BE2C (cell line): ENCODE measurements around the gene GMEB1.
"Not testable (repeated sequence)": the region's sequence is repeated elsewhere in the genome, so short reads cannot be mapped to it uniquely, and the experiment has no call there.

Source experiments
- DNase-seq: peaks from one replicate; pipeline ENCODE4 v3.0.0-alpha.2; 2020
- H3K27me3 ChIP-seq: fragments of 250-450 bp; sonication (Bioruptor Pico); 2 replicates; pipeline ENCODE4 v1.5.1; 2020; ENCODE audit warnings: mild to moderate bottlenecking
- H3K36me3 ChIP-seq: fragments of 250-450 bp; sonication (Bioruptor Pico); 2 replicates; pipeline ENCODE4 v1.5.1; 2020; ENCODE audit warnings: mild to moderate bottlenecking
- H3K4me1 ChIP-seq: fragments of 250-450 bp; sonication (Bioruptor Pico); 2 replicates; pipeline ENCODE4 v1.5.1; 2020
- H3K4me3 ChIP-seq: 2 replicates; pipeline ENCODE4 v1.5.1; 2011; ENCODE audit warnings: low read depth, low read length
- H3K9me3 ChIP-seq: fragments of 250-450 bp; sonication (Bioruptor Pico); 2 replicates; pipeline ENCODE4 v1.5.1; 2020
- TF ChIP-seq, protein P1 (sequence below): IDR thresholded peaks from 2 replicates; pipeline ENCODE4 v1.5.1; 2012; ENCODE audit warnings: mild to moderate bottlenecking, low read depth, low read length

GMEB1 gene

DNA sequence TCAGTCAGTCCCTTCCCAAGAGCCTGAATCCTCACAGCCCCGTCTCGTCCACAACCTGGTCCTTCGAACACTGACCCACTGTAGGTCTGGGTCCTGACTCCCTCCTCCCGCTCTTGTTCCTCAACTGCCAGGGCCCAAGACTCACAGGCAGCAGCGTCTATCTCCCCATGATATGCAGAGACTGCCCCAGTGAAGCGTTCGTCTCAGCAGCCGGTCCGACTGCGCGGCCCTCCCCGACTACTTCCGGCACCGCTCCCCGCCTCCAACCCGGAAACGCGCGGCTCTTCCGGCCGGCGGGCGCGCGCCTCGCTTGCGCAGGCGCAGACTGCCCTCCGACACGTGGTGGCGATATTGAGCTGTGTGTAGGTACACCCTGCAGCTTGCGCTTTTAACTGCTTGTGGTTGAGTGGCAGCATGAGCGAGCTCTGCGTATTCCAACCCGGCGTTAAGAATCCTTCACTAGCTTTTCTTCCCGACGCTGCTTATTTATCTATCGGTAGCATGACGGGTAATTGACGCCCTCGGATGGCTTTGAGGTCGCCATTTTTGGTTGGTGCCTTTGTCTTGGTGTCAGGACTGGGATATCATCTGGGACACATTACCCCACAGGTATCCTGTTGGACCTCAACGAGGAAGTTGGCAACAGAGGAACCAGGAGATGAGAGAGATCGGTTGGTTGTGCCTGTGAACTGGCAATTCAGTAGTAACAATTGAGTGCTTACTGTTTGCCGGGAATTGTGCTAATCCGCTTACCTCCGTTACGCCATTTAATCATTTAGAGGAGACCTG is 25.5 kb upstream of the GMEB1 start, which contains the start of gene TAF12:
TAF12 (minus strand) TSS at position 221 of the 789 bp plus-strand sequence. CDS start 20,986 bp downstream, outside the sequence.
- Histone ChIP-seq H3K36me3 (no peaks in the 10 kb centered on the region; the same call in 1 of the 2 replicates), H3K4me3 (peak within 1 kb of the TSS; percentile 88), H3K9me3 (no peaks in the 10 kb centered on the region), H3K27me3 (no peaks in the 10 kb centered on the region), H3K4me1 (0 out of 2 replicates have a peak, but pooled peaks cover 4% of the 10 kb centered on the region)
- peak; percentile 88 for DNase-seq
- TF ChIP-seq, protein P1, sequence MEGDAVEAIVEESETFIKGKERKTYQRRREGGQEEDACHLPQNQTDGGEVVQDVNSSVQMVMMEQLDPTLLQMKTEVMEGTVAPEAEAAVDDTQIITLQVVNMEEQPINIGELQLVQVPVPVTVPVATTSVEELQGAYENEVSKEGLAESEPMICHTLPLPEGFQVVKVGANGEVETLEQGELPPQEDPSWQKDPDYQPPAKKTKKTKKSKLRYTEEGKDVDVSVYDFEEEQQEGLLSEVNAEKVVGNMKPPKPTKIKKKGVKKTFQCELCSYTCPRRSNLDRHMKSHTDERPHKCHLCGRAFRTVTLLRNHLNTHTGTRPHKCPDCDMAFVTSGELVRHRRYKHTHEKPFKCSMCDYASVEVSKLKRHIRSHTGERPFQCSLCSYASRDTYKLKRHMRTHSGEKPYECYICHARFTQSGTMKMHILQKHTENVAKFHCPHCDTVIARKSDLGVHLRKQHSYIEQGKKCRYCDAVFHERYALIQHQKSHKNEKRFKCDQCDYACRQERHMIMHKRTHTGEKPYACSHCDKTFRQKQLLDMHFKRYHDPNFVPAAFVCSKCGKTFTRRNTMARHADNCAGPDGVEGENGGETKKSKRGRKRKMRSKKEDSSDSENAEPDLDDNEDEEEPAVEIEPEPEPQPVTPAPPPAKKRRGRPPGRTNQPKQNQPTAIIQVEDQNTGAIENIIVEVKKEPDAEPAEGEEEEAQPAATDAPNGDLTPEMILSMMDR = 0 out of 2 replicates have a peak, but pooled peaks have one; percentile 22

DNA sequence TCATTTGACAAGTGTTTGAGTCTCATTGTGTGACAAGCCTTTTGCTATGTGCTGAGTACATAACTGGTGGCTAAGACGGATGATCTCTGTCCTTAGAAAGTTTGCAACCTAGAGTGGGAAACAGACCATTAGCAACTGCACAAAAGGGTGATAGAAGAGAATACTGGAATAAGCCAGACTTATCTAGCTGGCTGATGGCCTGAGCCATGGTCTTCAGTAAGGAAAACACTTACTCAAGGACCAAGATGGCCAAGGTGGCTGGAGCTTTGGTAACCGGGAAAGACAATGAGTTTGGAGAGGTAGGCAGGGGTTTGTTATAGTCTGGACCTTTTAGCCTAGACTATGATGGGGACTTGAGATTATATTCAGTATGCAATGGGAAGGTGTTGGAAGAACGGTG is 24.1 kb upstream of the GMEB1 start:
- TF ChIP-seq, protein P1 = no peak
- Histone ChIP-seq H3K36me3 (no peaks in the 10 kb centered on the region; the same call in 1 of the 2 replicates), H3K27me3 (no peaks in the 10 kb centered on the region), H3K4me3 (no peak overlapping the region), H3K9me3 (no peaks in the 10 kb centered on the region), H3K4me1 (0 out of 2 replicates have a peak, but pooled peaks cover 4% of the 10 kb centered on the region)
- no peak for DNase-seq

DNA sequence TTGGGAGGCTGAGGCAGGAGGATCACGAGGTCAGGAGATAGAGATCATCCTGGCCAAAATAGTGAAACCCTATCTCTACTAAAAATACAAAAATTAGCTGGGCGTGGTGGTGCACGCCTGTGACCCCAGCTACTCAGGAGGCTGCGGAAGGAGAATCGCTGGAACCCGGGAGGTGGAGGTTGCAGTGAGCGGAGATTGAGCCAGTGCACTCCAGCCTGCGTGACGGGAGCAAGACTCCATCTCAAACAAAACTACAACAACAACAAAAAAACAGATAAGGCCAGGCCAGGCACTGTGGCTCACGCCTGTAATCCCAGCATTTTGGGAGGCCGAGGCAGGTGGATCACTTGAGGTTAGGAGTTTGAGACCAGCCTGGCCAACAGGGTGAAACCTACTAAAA is 23.2 kb upstream of the GMEB1 start:
- not testable (repeated sequence) for H3K36me3 ChIP-seq, H3K27me3 ChIP-seq, H3K4me3 ChIP-seq, H3K9me3 ChIP-seq, DNase-seq, H3K4me1 ChIP-seq

DNA sequence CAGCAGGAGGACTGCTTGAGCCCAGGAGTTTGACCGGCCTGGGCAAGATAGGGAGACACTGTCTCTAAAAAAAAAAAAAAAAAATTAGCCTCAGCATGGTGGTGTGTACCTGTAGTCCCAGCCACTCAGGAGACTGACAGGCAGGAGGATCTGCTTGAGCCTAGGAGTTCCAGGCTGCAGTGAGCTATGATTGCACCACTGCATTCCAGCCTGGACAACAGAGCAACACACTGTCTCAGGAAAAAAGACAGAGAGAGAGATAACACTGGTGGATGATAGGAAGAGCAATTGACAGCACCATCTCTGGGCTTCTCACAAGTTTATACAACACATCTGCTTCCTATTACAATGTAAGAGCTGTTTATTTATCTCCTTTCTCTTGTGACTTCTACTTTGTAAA is 22.5 kb upstream of the GMEB1 start:
- Histone ChIP-seq H3K36me3 (no peaks in the 10 kb centered on the region; the same call in 1 of the 2 replicates), H3K27me3 (no peaks in the 10 kb centered on the region), H3K4me1 (0 out of 2 replicates have a peak, but pooled peaks cover 4% of the 10 kb centered on the region), H3K4me3 (no peak overlapping the region), H3K9me3 (no peaks in the 10 kb centered on the region)
- no peak for DNase-seq
- TF ChIP-seq, protein P1 = no peak

DNA sequence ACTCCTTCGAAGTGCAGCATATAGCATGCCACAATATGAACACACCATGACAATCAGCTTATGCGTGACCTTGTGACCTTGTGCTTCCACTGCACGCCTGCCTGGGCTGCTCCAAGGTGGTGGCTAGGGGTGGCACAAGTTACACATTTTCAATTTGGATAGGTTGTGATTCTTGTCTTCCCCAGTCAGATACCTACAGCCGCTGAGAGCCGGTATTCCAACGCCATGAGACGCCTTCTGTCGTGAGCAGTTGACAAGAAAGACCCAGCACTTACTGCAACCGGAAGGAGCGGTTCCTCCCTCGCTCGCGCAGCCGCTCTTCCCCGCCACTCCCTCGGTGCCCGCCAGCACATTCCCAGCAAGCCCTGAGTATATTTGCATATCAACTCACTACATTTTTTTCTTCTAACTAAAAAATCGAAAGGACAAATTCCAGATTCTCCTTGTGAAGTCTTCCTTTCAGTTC is 20.5 kb upstream of the GMEB1 start:
- Histone ChIP-seq H3K4me1 (0 out of 2 replicates have a peak, but pooled peaks cover 4% of the 10 kb centered on the region), H3K36me3 (no peaks in the 10 kb centered on the region), H3K27me3 (no peaks in the 10 kb centered on the region), H3K9me3 (no peaks in the 10 kb centered on the region), H3K4me3 (peak overlapping the region; percentile 46)
- TF ChIP-seq, protein P1 = no peak
- peak; percentile 86 for DNase-seq

DNA sequence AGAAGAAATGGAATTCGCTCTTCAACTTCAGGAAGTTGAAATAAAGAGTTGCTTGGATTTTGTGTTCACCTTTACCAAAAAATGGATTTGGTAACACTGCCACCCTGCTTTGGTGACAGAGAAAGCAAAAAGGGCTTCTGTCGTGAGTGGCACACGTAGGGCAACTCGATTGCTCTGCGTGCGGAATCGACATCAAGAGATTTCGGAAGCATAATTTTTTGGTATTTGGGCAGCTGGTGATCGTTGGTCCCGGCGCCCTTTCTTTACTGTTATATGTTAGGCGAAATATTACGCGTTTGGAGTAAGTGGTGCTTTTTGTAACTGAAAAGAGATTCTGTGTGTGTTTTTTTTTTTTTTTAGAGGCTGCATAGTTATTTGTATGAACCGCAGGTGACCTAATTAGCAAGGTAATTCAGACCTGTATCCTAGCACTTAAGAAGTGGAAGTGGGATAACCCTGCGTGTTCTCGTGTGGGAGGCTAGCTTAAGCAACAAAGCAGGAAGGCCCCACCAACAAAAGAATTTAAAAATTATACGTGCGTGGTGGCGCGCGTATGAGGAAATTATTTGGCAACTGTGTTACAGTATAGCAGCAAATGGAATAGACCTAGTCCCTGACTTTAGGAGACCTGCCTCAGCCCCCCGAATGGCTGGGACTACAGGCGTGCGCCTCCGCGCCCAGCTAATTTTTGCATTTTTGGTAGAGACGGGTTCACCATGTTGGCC is 19.9 kb upstream of the GMEB1 start, which contains the start of gene RNU11:
RNU11 (plus strand) TSS at position 127 of the 725 bp plus-strand sequence.
- TF ChIP-seq, protein P1 = no peak
- 0 out of 2 replicates have a peak, but pooled peaks cover 4% of the 10 kb centered on the region for H3K4me1 ChIP-seq
- H3K4me3 ChIP-seq = peak within 1 kb of the TSS; percentile 46
- DNase-seq = peak; percentile 81
- no peaks in the 10 kb centered on the region for H3K27me3 ChIP-seq
- H3K9me3 ChIP-seq = no peaks in the 10 kb centered on the region
- H3K36me3 ChIP-seq = no peaks in the 10 kb centered on the region

DNA sequence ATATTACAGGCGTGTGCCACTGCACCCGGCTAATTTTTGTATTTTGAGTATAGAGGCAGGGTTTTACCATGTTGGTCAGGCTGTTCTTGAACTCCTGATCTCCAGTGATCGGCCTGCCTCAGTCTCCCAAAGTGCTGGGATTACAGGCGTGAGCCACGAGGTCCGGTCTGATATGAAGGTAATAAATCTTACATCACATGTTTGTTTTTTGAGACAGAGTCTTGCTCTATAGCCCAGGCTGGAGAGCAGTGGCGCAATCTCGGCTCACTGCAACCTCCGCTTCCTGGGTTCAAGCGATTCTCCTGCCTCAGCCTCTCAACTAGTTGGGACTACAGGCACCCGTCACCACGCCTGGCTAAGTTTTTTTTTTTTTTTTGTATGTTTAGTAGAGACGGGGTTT is 15.5 kb upstream of the GMEB1 start:
- not testable (repeated sequence) for H3K9me3 ChIP-seq, H3K4me3 ChIP-seq, DNase-seq, H3K36me3 ChIP-seq, H3K27me3 ChIP-seq, H3K4me1 ChIP-seq
